ENCODE results near the gene DDR2.
A peak's percentile ranks its signal among the peaks of the same experiment; 100 is the strongest.

The DDR2 gene

GRCh38 chr1:162656266-162656665 lies 24.0 kb downstream of the DDR2 start:
- H3K4me3 ChIP-seq (ENCODE audit: control insufficient read depth in 1 of 7, extremely low read depth in 1 of 7, insufficient read depth in 4 of 7, low read depth in 2 of 7, low read length in 6 of 7): no peak overlapping the region
- no peak overlapping the region for H3K27ac ChIP-seq (ENCODE audit: insufficient read depth in 1 of 2, low read depth in 1 of 2, low read length in 2 of 2, poor library complexity in 1 of 2, severe bottlenecking in 2 of 2)
- DNase-seq: no peak
- peaks cover 0 to 2% (median 0%) of the 10 kb centered on the region in 5 experiments for H3K27me3 ChIP-seq (replicated peaks in 2 of 5; ENCODE audit: control insufficient read depth in 4 of 5, insufficient read depth in 5 of 5, low read length in 4 of 5)
- H3K4me1 ChIP-seq (ENCODE audit: control extremely low read depth in 1 of 4, control insufficient read depth in 4 of 4, insufficient read depth in 4 of 4, low read length in 3 of 4): peaks cover 0 to 2% (median 0%) of the 10 kb centered on the region in 4 experiments
- CTCF ChIA-PET: no interaction called here
- no peaks in the 10 kb centered on the region for H3K36me3 ChIP-seq (ENCODE audit: control insufficient read depth in 4 of 4, insufficient read depth in 4 of 4, low read length in 3 of 4)
- H3K9me3 ChIP-seq (ENCODE audit: control extremely low read depth in 1 of 5, control insufficient read depth in 4 of 5, insufficient read depth in 2 of 5, low read depth in 1 of 5, low read length in 4 of 5): peaks cover 0 to 7% (median 0%) of the 10 kb centered on the region in 5 experiments
- 33% methylated on average over 1 of the region's 1 CpG for WGBS (ENCODE audit: insufficient coverage)
- POLR2A ChIA-PET: no interaction called here

GRCh38 chr1:162660574-162660973 lies 28.3 kb downstream of the DDR2 start:
- DNase-seq: no peak
- 100% methylated on average over 1 of the region's 2 CpGs for WGBS (ENCODE audit: insufficient coverage)
- Histone ChIP-seq H3K4me3 (ENCODE audit: control insufficient read depth in 1 of 7, extremely low read depth in 1 of 7, insufficient read depth in 4 of 7, low read depth in 2 of 7, low read length in 6 of 7) (no peak overlapping the region), H3K4me1 (ENCODE audit: control extremely low read depth in 1 of 4, control insufficient read depth in 4 of 4, insufficient read depth in 4 of 4, low read length in 3 of 4) (peaks cover 0 to 5% (median 1%) of the 10 kb centered on the region in 4 experiments), H3K9me3 (ENCODE audit: control extremely low read depth in 1 of 5, control insufficient read depth in 4 of 5, insufficient read depth in 2 of 5, low read depth in 1 of 5, low read length in 4 of 5) (peaks cover 0 to 7% (median 0%) of the 10 kb centered on the region in 5 experiments), H3K36me3 (ENCODE audit: control insufficient read depth in 4 of 4, insufficient read depth in 4 of 4, low read length in 3 of 4) (no peaks in the 10 kb centered on the region), H3K27ac (ENCODE audit: insufficient read depth in 1 of 2, low read depth in 1 of 2, low read length in 2 of 2, poor library complexity in 1 of 2, severe bottlenecking in 2 of 2) (no peak overlapping the region), H3K27me3 (replicated peaks in 2 of 5; ENCODE audit: control insufficient read depth in 4 of 5, insufficient read depth in 5 of 5, low read length in 4 of 5) (no peaks in the 10 kb centered on the region)
- POLR2A ChIA-PET: no interaction called here
- CTCF ChIA-PET: no interaction called here

GRCh38 chr1:162661336-162661735 lies 29.1 kb downstream of the DDR2 start:
- POLR2A ChIA-PET: interaction anchor here (0.6 kb wide), 1 partner anchor 8 kb away, joined by 3 read pairs; no protein-coding TSS in a partner anchor
- DNase-seq: no peak
- no peak overlapping the region for H3K27ac ChIP-seq (ENCODE audit: insufficient read depth in 1 of 2, low read depth in 1 of 2, low read length in 2 of 2, poor library complexity in 1 of 2, severe bottlenecking in 2 of 2)
- peaks cover 0 to 5% (median 1%) of the 10 kb centered on the region in 4 experiments for H3K4me1 ChIP-seq (ENCODE audit: control extremely low read depth in 1 of 4, control insufficient read depth in 4 of 4, insufficient read depth in 4 of 4, low read length in 3 of 4)
- H3K36me3 ChIP-seq (ENCODE audit: control insufficient read depth in 4 of 4, insufficient read depth in 4 of 4, low read length in 3 of 4): no peaks in the 10 kb centered on the region
- H3K27me3 ChIP-seq (replicated peaks in 2 of 5; ENCODE audit: control insufficient read depth in 4 of 5, insufficient read depth in 5 of 5, low read length in 4 of 5): no peaks in the 10 kb centered on the region
- no peak overlapping the region for H3K4me3 ChIP-seq (ENCODE audit: control insufficient read depth in 1 of 7, extremely low read depth in 1 of 7, insufficient read depth in 4 of 7, low read depth in 2 of 7, low read length in 6 of 7)
- 97% methylated on average over 3 of the region's 4 CpGs for WGBS (ENCODE audit: insufficient coverage)
- peaks cover 0 to 7% (median 0%) of the 10 kb centered on the region in 5 experiments for H3K9me3 ChIP-seq (ENCODE audit: control extremely low read depth in 1 of 5, control insufficient read depth in 4 of 5, insufficient read depth in 2 of 5, low read depth in 1 of 5, low read length in 4 of 5)
- CTCF ChIA-PET: no interaction called here

- no peak overlapping the region for H3K4me3 ChIP-seq (ENCODE audit: control insufficient read depth in 1 of 7, extremely low read depth in 1 of 7, insufficient read depth in 4 of 7, low read depth in 2 of 7, low read length in 6 of 7)
- H3K36me3 ChIP-seq (ENCODE audit: control insufficient read depth in 4 of 4, insufficient read depth in 4 of 4, low read length in 3 of 4): no peaks in the 10 kb centered on the region
- H3K9me3 ChIP-seq (ENCODE audit: control extremely low read depth in 1 of 5, control insufficient read depth in 4 of 5, insufficient read depth in 2 of 5, low read depth in 1 of 5, low read length in 4 of 5): peaks cover 0 to 7% (median 0%) of the 10 kb centered on the region in 5 experiments
- ChIA-PET POLR2A (no interaction called here), CTCF (no interaction called here)
- no peak overlapping the region for H3K27ac ChIP-seq (ENCODE audit: insufficient read depth in 1 of 2, low read depth in 1 of 2, low read length in 2 of 2, poor library complexity in 1 of 2, severe bottlenecking in 2 of 2)
- DNase-seq: no peak
- peaks cover 0 to 5% (median 1%) of the 10 kb centered on the region in 4 experiments for H3K4me1 ChIP-seq (ENCODE audit: control extremely low read depth in 1 of 4, control insufficient read depth in 4 of 4, insufficient read depth in 4 of 4, low read length in 3 of 4)
- no peaks in the 10 kb centered on the region for H3K27me3 ChIP-seq (replicated peaks in 2 of 5; ENCODE audit: control insufficient read depth in 4 of 5, insufficient read depth in 5 of 5, low read length in 4 of 5)
Observed at GRCh38 chr1:162662013-162662412, 29.7 kb downstream of the DDR2 start.

- H3K4me3 ChIP-seq (ENCODE audit: control insufficient read depth in 1 of 7, extremely low read depth in 1 of 7, insufficient read depth in 4 of 7, low read depth in 2 of 7, low read length in 6 of 7): no peak overlapping the region
- DNase-seq: no peak
- no peaks in the 10 kb centered on the region for H3K36me3 ChIP-seq (ENCODE audit: control insufficient read depth in 4 of 4, insufficient read depth in 4 of 4, low read length in 3 of 4)
- no peak overlapping the region for H3K27ac ChIP-seq (ENCODE audit: insufficient read depth in 1 of 2, low read depth in 1 of 2, low read length in 2 of 2, poor library complexity in 1 of 2, severe bottlenecking in 2 of 2)
- ChIA-PET CTCF (no interaction called here), POLR2A (no interaction called here)
- peaks cover 0 to 7% (median 0%) of the 10 kb centered on the region in 5 experiments for H3K9me3 ChIP-seq (ENCODE audit: control extremely low read depth in 1 of 5, control insufficient read depth in 4 of 5, insufficient read depth in 2 of 5, low read depth in 1 of 5, low read length in 4 of 5)
- no peaks in the 10 kb centered on the region for H3K27me3 ChIP-seq (replicated peaks in 2 of 5; ENCODE audit: control insufficient read depth in 4 of 5, insufficient read depth in 5 of 5, low read length in 4 of 5)
- peaks cover 0 to 5% (median 1%) of the 10 kb centered on the region in 4 experiments for H3K4me1 ChIP-seq (ENCODE audit: control extremely low read depth in 1 of 4, control insufficient read depth in 4 of 4, insufficient read depth in 4 of 4, low read length in 3 of 4)
Observed at GRCh38 chr1:162663086-162663485, 30.8 kb downstream of the DDR2 start.

GRCh38 chr1:162663589-162664106 lies 31.4 kb downstream of the DDR2 start:
- peaks cover 0 to 5% (median 1%) of the 10 kb centered on the region in 4 experiments for H3K4me1 ChIP-seq (ENCODE audit: control extremely low read depth in 1 of 4, control insufficient read depth in 4 of 4, insufficient read depth in 4 of 4, low read length in 3 of 4)
- 25% methylated on average over 7 of the region's 8 CpGs for WGBS (ENCODE audit: insufficient coverage)
- H3K27ac ChIP-seq (ENCODE audit: insufficient read depth in 1 of 2, low read depth in 1 of 2, low read length in 2 of 2, poor library complexity in 1 of 2, severe bottlenecking in 2 of 2): no peak overlapping the region
- H3K27me3 ChIP-seq (replicated peaks in 2 of 5; ENCODE audit: control insufficient read depth in 4 of 5, insufficient read depth in 5 of 5, low read length in 4 of 5): no peaks in the 10 kb centered on the region
- peak in 2 of 3 donors; percentile 35 to 42 for DNase-seq
- peaks cover 0 to 7% (median 0%) of the 10 kb centered on the region in 5 experiments for H3K9me3 ChIP-seq (ENCODE audit: control extremely low read depth in 1 of 5, control insufficient read depth in 4 of 5, insufficient read depth in 2 of 5, low read depth in 1 of 5, low read length in 4 of 5)
- no peaks in the 10 kb centered on the region for H3K36me3 ChIP-seq (ENCODE audit: control insufficient read depth in 4 of 4, insufficient read depth in 4 of 4, low read length in 3 of 4)
- CTCF ChIA-PET: no interaction called here
- H3K4me3 ChIP-seq (ENCODE audit: control insufficient read depth in 1 of 7, extremely low read depth in 1 of 7, insufficient read depth in 4 of 7, low read depth in 2 of 7, low read length in 6 of 7): no peak overlapping the region
- POLR2A ChIA-PET: no interaction called here

GRCh38 chr1:162666006-162666645 lies 33.9 kb downstream of the DDR2 start:
- no peak for DNase-seq
- H3K4me3 ChIP-seq (ENCODE audit: control insufficient read depth in 1 of 7, extremely low read depth in 1 of 7, insufficient read depth in 4 of 7, low read depth in 2 of 7, low read length in 6 of 7): no peak overlapping the region
- ChIA-PET POLR2A (no interaction called here), CTCF (interaction anchor here (1.5 kb wide), 1 partner anchor 33 kb away, joined by 3 read pairs; no protein-coding TSS in a partner anchor)
- no peaks in the 10 kb centered on the region for H3K27me3 ChIP-seq (replicated peaks in 2 of 5; ENCODE audit: control insufficient read depth in 4 of 5, insufficient read depth in 5 of 5, low read length in 4 of 5)
- H3K27ac ChIP-seq (ENCODE audit: insufficient read depth in 1 of 2, low read depth in 1 of 2, low read length in 2 of 2, poor library complexity in 1 of 2, severe bottlenecking in 2 of 2): no peak overlapping the region
- H3K4me1 ChIP-seq (ENCODE audit: control extremely low read depth in 1 of 4, control insufficient read depth in 4 of 4, insufficient read depth in 4 of 4, low read length in 3 of 4): peaks cover 0 to 5% (median 0%) of the 10 kb centered on the region in 4 experiments
- H3K36me3 ChIP-seq (ENCODE audit: control insufficient read depth in 4 of 4, insufficient read depth in 4 of 4, low read length in 3 of 4): no peaks in the 10 kb centered on the region
- 93% methylated on average over 3 of the region's 5 CpGs for WGBS (ENCODE audit: insufficient coverage)
- no peaks in the 10 kb centered on the region for H3K9me3 ChIP-seq (ENCODE audit: control extremely low read depth in 1 of 5, control insufficient read depth in 4 of 5, insufficient read depth in 2 of 5, low read depth in 1 of 5, low read length in 4 of 5)

All from common myeloid progenitor, CD34-positive (primary cell).